Endothelial cell (in vitro differentiated cells): ENCODE measurements around the gene HECA. TPM values are rescaled to one million over a fixed set of nuclear protein-coding genes. Genes with fewer than 3 reads are reported as not detected.

Source experiments
- DNase-seq: peaks from one replicate; pipeline ENCODE4 v3.0.0; 2021; ENCODE audit warnings: low spot score
- H3K27ac Mint-ChIP-seq: one replicate; pipeline ENCODE4 v1.8.0; 2021; ENCODE audit warnings: mixed read lengths, inconsistent platforms; ENCODE audit not compliant: unreplicated experiment
- H3K27me3 Mint-ChIP-seq: one replicate; pipeline ENCODE4 v1.8.0; 2021; ENCODE audit warnings: mild to moderate bottlenecking, moderate library complexity, mixed read lengths, inconsistent platforms; ENCODE audit not compliant: unreplicated experiment
- H3K36me3 Mint-ChIP-seq: one replicate; pipeline ENCODE4 v1.8.0; 2021; ENCODE audit warnings: mild to moderate bottlenecking, low read depth, mixed read lengths, inconsistent platforms; ENCODE audit not compliant: unreplicated experiment
- H3K4me1 Mint-ChIP-seq: one replicate; pipeline ENCODE4 v1.8.0; 2021; ENCODE audit warnings: mild to moderate bottlenecking, mixed read lengths, inconsistent platforms; ENCODE audit not compliant: unreplicated experiment
- H3K4me3 Mint-ChIP-seq: one replicate; pipeline ENCODE4 v1.8.0; 2021; ENCODE audit warnings: mild to moderate bottlenecking, mixed read lengths, inconsistent platforms; ENCODE audit not compliant: unreplicated experiment
- H3K9me3 Mint-ChIP-seq: one replicate; pipeline ENCODE4 v1.8.0; 2021; ENCODE audit warnings: mixed read lengths, inconsistent platforms; ENCODE audit not compliant: unreplicated experiment
- CTCF ChIP-seq: fragments of 200-600 bp; sonication (generic); IDR thresholded peaks from one replicate; pipeline ENCODE4 v1.5.0; 2021; ENCODE audit warnings: antibody characterized with exemption; ENCODE audit not compliant: unreplicated experiment
- total RNA-seq: library from RNA; stranded (reverse); fragmentation: NEBNext Ultra II Directional; extraction: Animal tissue kit (Norgen Biotek cat#: 25700); gene quantifications from one replicate; pipeline ENCODE4 v1.2.1, GENCODE V29; 2021; ENCODE audit not compliant: unreplicated experiment

The HECA gene
- total RNA-seq, 1 donor from 2014 or later, result 36.7 TPM

- Mint-ChIP-seq H3K36me3 (no peaks in the 10 kb centered on the region), H3K4me3 (no peak overlapping the region), H3K27ac (no peak overlapping the region), H3K4me1 (peaks cover 26% of the 10 kb centered on the region), H3K9me3 (no peaks in the 10 kb centered on the region), H3K27me3 (peaks cover 4% of the 10 kb centered on the region)
- DNase-seq, result no peak
- TF ChIP-seq CTCF, result no peak
These were observed 8.2 kb downstream of the HECA start for GRCh38 chr6:139143111-139143510.

GRCh38 chr6:139144490-139145085 lies 9.7 kb downstream of the HECA start:
- Mint-ChIP-seq H3K4me1 (peaks cover 22% of the 10 kb centered on the region), H3K4me3 (no peak overlapping the region), H3K36me3 (no peaks in the 10 kb centered on the region), H3K27me3 (peaks cover 4% of the 10 kb centered on the region), H3K27ac (peak overlapping the region; percentile 50), H3K9me3 (no peaks in the 10 kb centered on the region)
- no peak for DNase-seq
- TF ChIP-seq CTCF, result no peak

GRCh38 chr6:139145661-139146060 lies 10.8 kb downstream of the HECA start:
- no peak overlapping the region for H3K4me3 Mint-ChIP-seq
- H3K27ac Mint-ChIP-seq, result no peak overlapping the region
- TF ChIP-seq CTCF, result no peak
- DNase-seq, result no peak
- no peaks in the 10 kb centered on the region for H3K9me3 Mint-ChIP-seq
- H3K4me1 Mint-ChIP-seq, result peaks cover 22% of the 10 kb centered on the region
- no peaks in the 10 kb centered on the region for H3K36me3 Mint-ChIP-seq
- peaks cover 4% of the 10 kb centered on the region for H3K27me3 Mint-ChIP-seq

- no peaks in the 10 kb centered on the region for H3K9me3 Mint-ChIP-seq
These were observed 11.4 kb downstream of the HECA start for GRCh38 chr6:139146317-139146726.

More at GRCh38 chr6:139146317-139146726, 11.4 kb downstream of the HECA start:
- H3K27me3 Mint-ChIP-seq, result peaks cover 4% of the 10 kb centered on the region
- DNase-seq, result no peak
- peaks cover 22% of the 10 kb centered on the region for H3K4me1 Mint-ChIP-seq
- no peak overlapping the region for H3K4me3 Mint-ChIP-seq
- no peak for TF ChIP-seq CTCF
- H3K36me3 Mint-ChIP-seq, result no peaks in the 10 kb centered on the region
- H3K27ac Mint-ChIP-seq, result no peak overlapping the region
